Hematopoietic multipotent progenitor cell treated with erythropoietin and hydrocortisone succinate and interleukin-3 and kit ligand, for 8 days (in vitro differentiated cells): Measurements from ENCODE around the gene NKD2.
A peak's percentile ranks its signal among the peaks of the same experiment; 100 is the strongest.

ENCODE experiments used
- DNase-seq: peaks from one replicate; pipeline ENCODE4 v3.0.0-alpha.2; 2015

NKD2 gene

DNA sequence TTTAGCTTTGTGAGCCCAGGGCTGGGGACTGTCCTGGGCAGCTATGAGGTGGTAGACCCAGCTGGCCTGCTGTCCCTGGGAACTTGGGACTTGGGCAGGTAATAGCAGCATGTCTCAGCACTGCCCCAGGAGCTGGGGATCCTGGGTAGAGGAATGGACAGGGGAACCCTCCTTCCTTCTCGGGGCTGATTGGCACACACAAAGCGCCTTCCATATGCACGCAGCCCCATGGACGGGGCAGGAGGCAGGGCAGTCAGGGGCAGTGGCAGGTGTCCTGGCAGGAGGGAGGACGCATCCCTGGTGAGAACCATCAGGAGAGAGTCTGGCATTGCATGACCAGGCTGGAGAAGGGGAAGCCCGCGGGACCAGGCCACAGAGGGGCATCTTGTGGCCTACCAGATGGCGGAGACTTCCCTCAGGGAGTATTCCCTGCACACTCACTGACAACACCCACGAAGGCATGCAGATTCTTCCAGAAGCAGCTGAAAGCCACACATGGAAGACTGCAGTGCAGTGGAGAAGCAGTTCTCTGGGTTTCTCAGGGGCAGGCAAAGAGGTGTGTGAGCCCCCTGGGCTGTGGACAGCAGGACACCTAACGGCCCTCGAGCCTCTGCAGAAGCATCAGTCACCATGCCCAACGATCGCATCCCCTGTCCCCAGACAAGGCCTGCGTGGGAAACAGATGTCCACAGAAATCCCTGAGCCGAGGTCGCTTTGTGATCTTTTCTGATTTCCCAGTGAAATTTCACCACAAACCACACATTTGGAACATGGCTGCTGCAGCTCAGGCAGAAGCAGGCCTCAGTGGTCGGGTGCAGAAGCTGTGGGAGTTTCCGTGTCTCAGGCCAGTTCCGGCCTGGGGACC, 7.0 kb upstream of the NKD2 start:
- no peak for DNase-seq

DNA sequence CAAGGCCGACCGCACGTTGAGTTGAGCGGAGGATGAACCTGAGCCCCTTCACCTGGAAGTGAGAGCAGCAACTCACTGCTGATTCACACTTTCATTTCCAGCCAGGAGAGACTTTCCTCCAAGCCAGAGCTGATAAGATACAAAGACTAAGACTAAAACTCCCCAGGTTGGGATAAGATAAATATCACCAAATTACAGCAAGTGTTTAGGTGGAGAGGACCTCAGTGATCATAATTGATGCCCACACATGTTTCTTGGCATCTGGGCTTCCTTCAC, 6.4 kb upstream of the NKD2 start:
- no peak for DNase-seq

DNA sequence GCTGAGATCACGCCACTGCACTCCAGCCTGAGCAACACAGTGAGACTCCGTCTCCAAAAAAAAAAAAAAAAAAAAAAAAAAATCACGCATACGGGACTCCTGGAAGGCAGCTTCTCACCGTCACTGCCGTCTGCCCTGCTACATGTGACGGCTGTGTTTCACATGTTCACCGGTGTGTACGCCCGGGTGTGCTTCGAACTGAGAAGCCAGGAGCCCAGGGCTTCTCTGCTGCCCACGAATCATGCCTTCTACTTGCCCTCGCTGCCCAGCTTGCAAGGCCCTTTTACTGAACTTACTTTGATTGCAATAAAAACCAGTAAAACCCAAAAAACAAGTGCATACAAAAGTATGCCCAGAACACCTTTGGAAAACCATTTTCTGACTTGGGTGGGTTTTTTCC, 5.8 kb upstream of the NKD2 start:
- no peak for DNase-seq

DNA sequence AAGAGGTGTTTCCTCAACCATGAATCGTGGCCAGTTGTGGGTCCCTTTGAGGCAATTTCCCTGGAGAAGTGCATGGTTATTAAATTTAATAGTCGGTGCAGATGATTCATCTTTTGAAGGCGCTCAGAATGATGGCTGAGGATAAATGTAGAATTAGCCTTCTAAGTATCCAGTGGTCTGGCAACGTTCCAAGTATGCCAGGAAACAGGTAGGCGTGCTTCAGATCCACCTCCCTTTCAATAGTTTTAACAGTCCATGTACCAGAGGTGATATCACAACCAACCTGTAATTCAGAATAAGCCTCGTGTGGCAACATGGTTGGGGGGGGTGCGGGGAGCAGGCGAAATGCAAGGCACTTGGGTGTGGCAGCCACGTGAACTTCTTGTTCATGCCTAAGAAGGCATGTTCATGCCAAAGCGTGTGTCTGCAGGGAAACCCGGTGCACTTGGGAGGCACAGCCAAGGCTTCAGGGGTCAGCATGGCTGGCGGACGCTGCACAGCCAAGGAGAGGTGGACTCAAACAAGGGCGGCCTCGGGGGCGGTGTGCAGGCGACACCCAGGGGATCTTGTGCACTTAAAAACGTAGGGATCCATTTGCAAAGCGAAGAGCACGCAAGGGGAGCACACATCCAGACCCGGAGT, 5.2 kb upstream of the NKD2 start:
- peak; percentile 14 for DNase-seq

DNA sequence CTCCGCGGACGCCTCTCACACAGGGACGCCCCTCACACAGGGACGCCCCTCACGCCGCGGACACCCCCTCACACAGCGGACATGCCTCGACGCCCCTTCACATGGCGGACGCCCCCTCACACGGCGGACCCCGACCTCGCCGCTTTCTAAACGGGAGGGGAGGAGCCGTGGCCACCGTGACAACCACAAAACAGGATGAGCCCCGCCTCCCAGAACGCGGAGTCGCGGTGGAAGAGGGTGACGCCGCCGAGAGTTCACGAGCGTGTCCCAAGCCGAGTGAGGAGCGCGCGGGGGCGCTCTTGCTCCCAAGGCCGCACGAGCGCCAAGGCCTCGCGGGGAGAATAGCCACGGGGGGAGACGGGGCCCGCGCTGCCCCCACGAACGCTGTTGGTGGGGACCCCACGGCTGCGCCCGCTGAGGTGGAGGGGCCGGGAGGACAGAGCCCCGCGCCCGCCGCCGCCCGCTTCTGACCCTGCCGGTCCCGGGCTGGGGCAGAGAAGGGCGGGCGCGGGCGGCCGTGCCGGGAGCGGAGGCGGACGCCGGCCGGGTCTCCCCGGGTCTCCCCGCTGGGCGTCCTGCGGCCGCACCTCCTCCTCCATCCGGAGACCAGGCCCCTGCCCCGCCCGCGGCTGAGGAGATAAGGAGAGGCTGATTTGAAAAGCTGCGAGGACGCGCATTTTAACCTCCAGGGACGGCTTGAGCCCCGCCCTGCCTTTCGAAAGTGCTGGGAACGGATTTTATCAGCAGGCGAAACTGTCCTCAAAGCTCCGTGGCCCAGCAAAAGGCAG, 3.9 kb upstream of the NKD2 start:
- peak; percentile 71 for DNase-seq

DNA sequence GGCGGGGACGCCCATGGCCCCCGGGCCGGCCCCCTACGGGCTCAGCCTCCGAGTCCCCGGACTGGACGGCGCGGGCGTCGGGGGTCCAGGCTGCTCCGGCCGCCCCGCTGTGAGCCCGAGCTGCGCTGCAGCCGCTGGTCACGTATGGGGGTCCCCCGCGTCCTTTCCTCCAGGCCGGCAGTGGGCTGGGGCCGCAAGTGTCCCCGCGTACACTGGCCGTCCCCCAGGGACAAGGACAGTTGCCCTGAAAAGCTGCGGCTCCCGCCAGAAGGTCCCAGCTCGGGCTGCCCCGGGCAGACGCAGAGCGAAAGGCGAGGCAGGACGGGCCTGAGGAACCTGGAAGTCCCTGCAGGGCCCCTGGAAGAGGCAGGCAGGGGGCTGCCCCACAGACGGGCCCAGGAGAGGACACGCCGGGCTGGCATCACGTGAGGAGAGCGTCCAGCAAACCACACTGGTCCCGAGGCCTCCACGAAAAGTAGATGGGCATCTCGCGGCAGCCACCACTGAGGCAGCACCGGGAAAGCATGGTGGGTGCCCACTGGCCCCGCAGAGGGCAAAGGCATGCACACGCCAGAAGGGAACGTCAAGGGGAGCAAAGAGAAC, 3.3 kb upstream of the NKD2 start:
- no peak for DNase-seq

DNA sequence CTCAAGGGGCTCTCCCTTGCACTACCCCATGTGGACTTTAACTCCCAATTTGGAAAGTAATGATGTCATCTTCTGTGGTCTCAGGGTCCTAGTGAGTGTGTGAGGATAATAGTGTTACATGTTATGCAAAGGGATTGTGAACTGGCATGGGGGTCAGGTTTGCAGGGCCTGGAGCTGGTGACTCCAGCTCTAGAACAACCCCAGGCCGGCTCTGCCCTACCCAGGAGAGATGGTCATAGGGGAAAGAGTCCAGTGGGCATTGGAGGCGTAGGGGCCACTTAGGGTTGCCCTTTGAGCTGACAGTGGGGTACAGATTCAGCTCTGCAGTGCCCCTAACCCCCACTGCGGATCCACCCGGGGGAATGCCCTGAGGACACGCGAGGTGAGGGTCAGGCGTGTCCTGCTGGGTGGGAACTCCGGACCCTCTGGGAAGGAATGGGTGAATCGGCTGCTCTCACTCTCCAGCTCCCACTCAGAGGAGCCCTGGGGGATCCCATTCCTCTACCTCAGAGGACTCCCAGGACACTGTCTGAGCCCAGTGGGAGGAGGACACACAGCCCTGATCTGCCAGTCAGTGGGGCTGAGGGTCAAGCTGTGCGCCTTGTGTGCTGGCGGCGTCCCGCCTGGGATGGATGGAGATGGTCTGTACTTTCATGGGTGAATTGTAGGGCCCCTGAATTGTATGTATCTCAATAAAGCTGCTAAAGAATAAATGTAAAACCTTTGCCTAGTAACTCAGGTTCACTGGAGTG, 2.5 kb upstream of the NKD2 start:
- no peak for DNase-seq

GRCh38 chr5:1006656-1007071, 1.9 kb upstream of the NKD2 start:
- no peak for DNase-seq

DNA sequence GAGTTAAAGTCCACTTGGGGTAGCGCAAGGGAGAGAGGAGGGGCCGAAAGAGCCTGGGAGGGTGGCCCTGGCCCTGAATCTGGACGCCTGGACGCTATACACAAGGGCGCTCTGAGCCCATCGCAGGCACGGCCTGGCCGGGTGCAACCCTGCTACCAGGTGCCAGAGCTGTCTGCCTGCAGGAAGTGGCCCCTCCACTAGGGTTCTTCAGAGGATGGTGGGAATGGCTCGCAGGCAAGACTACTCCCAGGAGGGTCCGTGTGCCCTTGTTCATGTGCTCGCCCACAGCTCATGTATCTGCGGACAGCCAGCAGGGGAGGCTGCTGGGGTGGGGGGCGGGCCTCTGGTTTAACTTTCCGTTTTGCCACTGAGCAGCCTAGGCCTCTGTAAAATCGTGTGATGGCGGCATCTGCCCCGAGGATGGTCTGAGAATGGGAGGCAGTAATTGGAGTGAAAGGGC, 1.4 kb upstream of the NKD2 start:
- no peak for DNase-seq

DNA sequence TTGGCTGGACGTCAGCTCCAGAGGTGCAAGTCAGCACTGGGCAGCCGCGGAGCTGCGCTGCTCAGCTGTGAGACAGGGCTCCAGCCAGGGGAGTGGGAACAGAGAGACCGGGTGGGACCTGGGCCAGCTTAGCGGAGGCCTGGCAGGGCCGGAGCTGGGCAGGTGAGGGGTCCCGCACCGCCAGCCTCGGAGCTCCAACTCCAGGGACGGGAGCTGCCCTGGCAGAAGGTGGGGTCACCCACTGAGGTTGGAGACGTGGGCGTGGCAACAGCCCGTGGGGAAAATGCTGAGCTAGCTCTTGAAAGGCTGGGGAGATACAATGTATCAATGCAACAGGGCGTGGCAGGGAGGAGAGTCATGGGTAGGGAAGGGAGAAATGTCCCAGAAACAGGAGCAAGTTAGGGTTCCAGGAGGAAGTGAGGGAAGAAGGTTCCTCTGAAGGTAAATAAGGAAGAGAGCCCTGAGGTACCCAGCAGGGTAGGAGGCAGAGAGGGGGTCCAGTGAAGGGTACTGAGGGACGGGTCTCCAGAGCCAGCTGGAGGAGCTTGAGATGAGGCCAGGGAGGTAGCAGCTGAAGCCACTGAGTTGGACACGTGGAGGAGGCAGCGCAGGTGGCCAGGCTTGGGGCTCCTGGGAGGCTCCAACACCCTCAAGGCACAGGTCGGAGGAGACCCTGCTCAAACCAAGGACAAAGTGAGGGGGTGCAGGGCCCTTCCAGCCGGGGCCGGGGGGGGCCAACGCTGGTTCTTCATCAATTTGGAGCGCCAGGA, 736 bp upstream of the NKD2 start:
- DNase-seq, result no peak

- no peak for DNase-seq
Observed at GRCh38 chr5:1009359-1010180, 968 bp downstream of the NKD2 start.

DNA sequence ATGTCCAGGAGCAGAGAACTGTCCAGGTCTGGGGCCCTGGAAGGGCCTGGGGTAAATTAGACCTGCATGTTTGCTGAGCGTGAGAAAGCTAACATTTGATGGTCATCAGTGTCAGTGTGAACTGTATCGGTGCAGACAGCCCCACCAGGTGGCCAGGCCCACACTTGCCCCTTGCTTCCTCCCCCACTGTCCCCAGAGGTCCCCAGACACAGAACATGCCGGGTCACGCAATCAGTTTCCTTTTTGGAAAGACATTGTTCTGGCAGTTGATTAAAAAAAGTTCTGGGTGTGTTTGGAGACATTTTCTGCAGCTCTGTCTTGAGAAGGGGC, 1.5 kb downstream of the NKD2 start:
- DNase-seq, result no peak

GRCh38 chr5:1010641-1011046, 2.0 kb downstream of the NKD2 start:
- DNase-seq, result no peak

DNA sequence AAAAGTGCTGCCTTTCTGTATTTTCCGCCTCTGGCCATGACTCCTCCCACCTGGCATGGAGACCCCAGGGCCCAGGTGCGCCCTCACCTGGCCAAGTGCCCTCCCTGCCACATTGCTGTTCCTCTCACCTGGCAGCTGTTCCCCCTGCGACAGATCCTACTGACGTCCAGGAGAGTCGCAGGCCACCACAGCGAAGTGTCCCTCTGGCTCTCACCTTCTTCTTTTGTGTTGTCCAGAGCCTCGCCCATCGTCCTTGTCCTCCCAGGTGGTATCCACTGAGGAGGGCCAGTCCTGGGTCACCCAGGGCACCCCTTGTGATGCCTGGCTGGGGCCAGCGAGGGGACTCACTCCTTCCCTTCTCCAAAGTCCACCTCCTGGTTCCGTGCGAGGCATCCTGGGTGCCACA, 2.6 kb downstream of the NKD2 start:
- DNase-seq, result peak; percentile 41

- no peak for DNase-seq
Observed at GRCh38 chr5:1011741-1012312, 3.2 kb downstream of the NKD2 start.

DNA sequence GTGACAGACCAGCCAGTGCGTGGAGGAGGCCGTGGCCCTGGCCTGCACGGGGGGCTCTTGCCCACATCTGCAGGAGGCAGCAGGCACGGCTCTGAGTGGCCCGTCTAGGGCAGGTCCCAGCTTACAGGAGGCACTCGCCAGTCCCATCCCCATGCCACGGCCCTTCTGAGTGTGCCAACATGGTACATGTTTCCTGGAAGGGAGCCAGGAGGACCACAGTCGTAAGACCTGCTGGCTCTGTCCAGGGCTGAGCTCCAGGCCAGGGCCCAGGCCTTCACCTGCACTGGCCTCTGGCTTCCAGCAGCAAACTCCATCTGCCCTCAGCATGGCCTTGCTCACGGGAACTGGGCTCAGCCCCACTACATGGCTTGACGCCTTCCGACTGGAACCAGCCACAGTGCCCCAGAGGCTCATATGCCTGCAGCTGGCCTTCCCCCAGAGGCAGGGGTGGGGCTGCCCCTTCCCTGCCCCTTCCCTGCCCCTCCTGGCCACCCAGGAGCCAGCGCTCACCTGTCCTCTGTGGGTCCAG, 3.8 kb downstream of the NKD2 start:
- no peak for DNase-seq

- no peak for DNase-seq
Observed at GRCh38 chr5:1012900-1013237, 4.3 kb downstream of the NKD2 start.

DNA sequence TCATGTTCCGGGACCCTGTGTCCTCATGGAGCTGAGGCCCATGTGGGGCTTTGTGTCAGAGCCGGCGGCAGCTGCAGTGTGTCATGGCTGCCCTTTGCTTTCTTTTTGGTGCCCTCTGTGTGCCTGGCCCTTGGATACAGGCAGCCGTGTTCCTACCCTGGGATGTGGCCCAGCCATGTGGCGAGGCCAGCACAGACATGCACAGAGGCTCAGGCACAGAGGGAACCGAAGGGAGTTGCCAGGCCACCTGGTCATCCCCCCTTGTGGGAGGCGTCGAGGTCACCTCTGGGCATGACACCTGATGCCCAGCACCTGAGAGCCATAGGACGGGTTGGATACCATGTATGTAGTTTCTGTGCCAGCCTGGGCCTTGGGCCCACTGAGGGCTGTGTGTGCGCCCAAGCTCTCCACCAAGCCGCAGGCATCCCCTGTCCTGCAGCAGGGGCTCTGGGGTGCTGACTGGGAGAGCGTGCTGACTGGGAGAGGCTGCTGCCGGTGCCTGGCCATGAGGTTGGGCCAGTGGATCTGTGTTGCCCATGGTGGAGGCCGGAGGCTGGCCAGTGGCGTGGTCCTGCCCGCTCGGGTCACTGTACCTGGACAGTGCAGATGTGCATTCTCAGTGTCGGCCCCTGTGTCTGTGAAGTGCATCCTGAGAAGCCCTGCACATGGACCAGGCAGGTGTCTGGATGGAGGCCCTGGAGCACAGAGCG, 4.8 kb downstream of the NKD2 start:
- DNase-seq, result no peak

- DNase-seq, result no peak
Observed at GRCh38 chr5:1013948-1014301, 5.3 kb downstream of the NKD2 start.

DNA sequence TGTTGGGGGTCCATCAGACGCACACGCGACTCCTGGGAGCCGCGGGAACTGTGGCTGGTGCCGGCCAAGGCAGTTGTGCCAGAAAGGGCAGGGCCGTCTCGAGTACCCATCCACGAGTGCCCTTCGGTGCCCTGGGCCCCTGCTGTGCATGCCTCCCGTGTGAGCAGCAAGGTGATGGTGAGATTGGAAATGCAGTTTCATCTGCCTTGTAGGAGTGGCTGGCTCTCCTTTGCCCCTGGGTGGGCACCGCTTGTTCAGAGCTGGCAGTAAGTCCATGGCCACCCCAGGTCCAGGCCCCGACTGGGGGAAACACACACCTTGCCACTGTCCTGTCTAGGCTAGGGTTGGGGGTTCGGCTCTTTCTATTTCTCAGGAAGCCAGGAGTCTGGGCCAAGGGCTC, 5.7 kb downstream of the NKD2 start:
- no peak for DNase-seq
